HT1080 (cell line): ENCODE measurements around the gene AJM1. TPM values are rescaled to one million over a fixed set of nuclear protein-coding genes. Genes with fewer than 3 reads are reported as not detected.

ENCODE experiments used
- small RNA-seq: library from RNA; depleted of rRNA; stranded (forward); fragments of <200 nt; gene quantifications from one replicate; pipeline ENCODE3, GENCODE V24; 2014
- total RNA-seq: library from RNA; depleted of rRNA; stranded (reverse); fragments of >200 nt; shearing (Covaris generic); gene quantifications from 2 replicates; pipeline ENCODE4 v1.2.3, GENCODE V29; 2014; rRNA removed

The AJM1 gene
- total RNA-seq, 1 experiment from 2014 or later = 1.5 TPM

Small RNA genes lying within 50 kb of the gene (small RNA-seq; reads per million reads assigned to genes)
- gene AL355987.2 (not detected), gene MIR4292 (not detected), gene MIR4479 (not detected)

Other genes starting within 250 kb of the AJM1 start
- gene EGFL7, start 179.6 kb upstream of the AJM1 start, total RNA-seq = 31.8 and 34.6 TPM in 2 replicates
- gene AGPAT2, start 155.0 kb upstream of the AJM1 start, total RNA-seq = 56.0 and 73.5 TPM in 2 replicates
- 2.4 and 4.5 TPM in 2 replicates for gene DIPK1B, start 129.9 kb upstream of the AJM1 start, total RNA-seq
- not detected in 2 replicates for gene LCN10, start 99.5 kb upstream of the AJM1 start, total RNA-seq
- gene LCN6, start 94.0 kb upstream of the AJM1 start, total RNA-seq = not detected in 2 replicates
- not detected in 2 replicates for gene LCN8, start 84.2 kb upstream of the AJM1 start, total RNA-seq
- not detected in 2 replicates for gene LCN15, start 78.0 kb upstream of the AJM1 start, total RNA-seq
- 52.5 and 71.5 TPM in 2 replicates for gene TMEM141, start 51.1 kb upstream of the AJM1 start, total RNA-seq
- not detected in 2 replicates for gene CCDC183, start 46.1 kb upstream of the AJM1 start, total RNA-seq
- gene RABL6, start 34.5 kb upstream of the AJM1 start, total RNA-seq = 87.9 and 90.9 TPM in 2 replicates
- 124 and 165 TPM in 2 replicates for gene PHPT1, start 6.9 kb downstream of the AJM1 start, total RNA-seq
- gene MAMDC4, start 9.9 kb downstream of the AJM1 start, total RNA-seq = 5.5 and 7.4 TPM in 2 replicates
- 301 and 357 TPM in 2 replicates for gene EDF1, start 23.8 kb downstream of the AJM1 start, total RNA-seq
- gene TRAF2, start 44.0 kb downstream of the AJM1 start, total RNA-seq = 16.9 and 18.5 TPM in 2 replicates
- 171 and 188 TPM in 2 replicates for gene FBXW5, start 102.3 kb downstream of the AJM1 start, total RNA-seq
- gene C8G, start 102.8 kb downstream of the AJM1 start, total RNA-seq = 0.47 TPM in 1 of 2 replicates, not detected in the other
- gene LCN12, start 109.8 kb downstream of the AJM1 start, total RNA-seq = not detected in 2 replicates
- not detected in 2 replicates for gene PTGDS, start 135.0 kb downstream of the AJM1 start, total RNA-seq
- not detected in 2 replicates for gene LCNL1, start 140.5 kb downstream of the AJM1 start, total RNA-seq
- gene PAXX, start 149.9 kb downstream of the AJM1 start, total RNA-seq = 68.0 and 77.8 TPM in 2 replicates
- gene CLIC3, start 154.1 kb downstream of the AJM1 start, total RNA-seq = 1.0 and 1.7 TPM in 2 replicates
- 7.5 and 9.0 TPM in 2 replicates for gene ABCA2, start 185.8 kb downstream of the AJM1 start, total RNA-seq
- not detected in 2 replicates for gene FUT7, start 189.6 kb downstream of the AJM1 start, total RNA-seq
- gene NPDC1, start 203.7 kb downstream of the AJM1 start, total RNA-seq = 31.5 and 39.2 TPM in 2 replicates
- gene ENTPD2, start 211.6 kb downstream of the AJM1 start, total RNA-seq = not detected in 2 replicates
- 58.5 and 69.2 TPM in 2 replicates for gene SAPCD2, start 228.1 kb downstream of the AJM1 start, total RNA-seq
- 12.0 and 15.6 TPM in 2 replicates for gene UAP1L1, start 235.0 kb downstream of the AJM1 start, total RNA-seq
- 56.1 and 59.3 TPM in 2 replicates for gene MAN1B1, start 244.5 kb downstream of the AJM1 start, total RNA-seq